ENCODE results near the gene MAP1A. TPM values are rescaled to one million over a fixed set of nuclear protein-coding genes. Genes with fewer than 3 reads are reported as not detected.

MAP1A gene
- total RNA-seq, 6 experiments from 2014 or later: 0.09 to 0.56 (median 0.24) TPM

GRCh38 chr15:43526261-43526930, 9.0 kb downstream of the MAP1A start:
- TF ChIP-seq POLR2A (IDR thresholded peaks at IDR 0.05) (no peak), CTCF (IDR thresholded peaks at IDR 0.05) (no peak)
- H3K36me3 ChIP-seq: no peaks in the 10 kb centered on the region
- intact Hi-C loops (cut with DNase I): no loop called here
- H3K4me1 ChIP-seq: no peaks in the 10 kb centered on the region
- DNase-seq: no peak
- no peaks in the 10 kb centered on the region for H3K9me3 ChIP-seq
- WGBS (ENCODE audit: insufficient coverage, low coverage, low lambda C conversion rate, missing lambda C conversion rate): 50% methylated on average over 2 of the region's 11 CpGs
- H3K27ac ChIP-seq: no peak overlapping the region
- no peak overlapping the region for H3K4me3 ChIP-seq
- no peaks in the 10 kb centered on the region for H3K27me3 ChIP-seq
- no peak for ATAC-seq

- Histone ChIP-seq H3K36me3 (no peaks in the 10 kb centered on the region), H3K27ac (no peak overlapping the region), H3K9me3 (no peaks in the 10 kb centered on the region), H3K4me3 (no peak overlapping the region), H3K4me1 (no peaks in the 10 kb centered on the region), H3K27me3 (no peaks in the 10 kb centered on the region)
- ATAC-seq: no peak
- 51% methylated on average over 3 of the region's 9 CpGs for WGBS (ENCODE audit: insufficient coverage, low coverage, low lambda C conversion rate, missing lambda C conversion rate)
- no peak for DNase-seq
- intact Hi-C loops (cut with DNase I): no loop called here
- TF ChIP-seq CTCF (IDR thresholded peaks at IDR 0.05) (no peak), POLR2A (IDR thresholded peaks at IDR 0.05) (no peak)
These were observed 9.8 kb downstream of the MAP1A start for GRCh38 chr15:43527016-43527801.

GRCh38 chr15:43527802-43528541, 10.6 kb downstream of the MAP1A start:
- Histone ChIP-seq H3K36me3 (no peaks in the 10 kb centered on the region), H3K4me1 (no peaks in the 10 kb centered on the region), H3K9me3 (no peaks in the 10 kb centered on the region), H3K27me3 (no peaks in the 10 kb centered on the region), H3K4me3 (no peak overlapping the region), H3K27ac (no peak overlapping the region)
- DNase-seq (no peak), ATAC-seq (no peak)
- TF ChIP-seq POLR2A (IDR thresholded peaks at IDR 0.05): no peak
- TF ChIP-seq CTCF (IDR thresholded peaks at IDR 0.05): no peak
- WGBS (ENCODE audit: insufficient coverage, low coverage, low lambda C conversion rate, missing lambda C conversion rate): 95% methylated on average over 3 of the region's 12 CpGs
- intact Hi-C loops (cut with DNase I): no loop called here

GRCh38 chr15:43528542-43529007, 11.2 kb downstream of the MAP1A start:
- H3K9me3 ChIP-seq: no peaks in the 10 kb centered on the region
- H3K36me3 ChIP-seq: no peaks in the 10 kb centered on the region
- intact Hi-C loops (cut with DNase I): no loop called here
- H3K27me3 ChIP-seq: no peaks in the 10 kb centered on the region
- H3K4me3 ChIP-seq: no peak overlapping the region
- no peak for TF ChIP-seq POLR2A (IDR thresholded peaks at IDR 0.05)
- no peak for TF ChIP-seq CTCF (IDR thresholded peaks at IDR 0.05)
- H3K27ac ChIP-seq: no peak overlapping the region
- ATAC-seq (no peak), DNase-seq (no peak)
- WGBS (ENCODE audit: insufficient coverage, low coverage, low lambda C conversion rate, missing lambda C conversion rate): no CpG with 5 or more reads among the region's 11 CpGs
- no peaks in the 10 kb centered on the region for H3K4me1 ChIP-seq
